Measurements from ENCODE around the gene PDXDC1.

DNA sequence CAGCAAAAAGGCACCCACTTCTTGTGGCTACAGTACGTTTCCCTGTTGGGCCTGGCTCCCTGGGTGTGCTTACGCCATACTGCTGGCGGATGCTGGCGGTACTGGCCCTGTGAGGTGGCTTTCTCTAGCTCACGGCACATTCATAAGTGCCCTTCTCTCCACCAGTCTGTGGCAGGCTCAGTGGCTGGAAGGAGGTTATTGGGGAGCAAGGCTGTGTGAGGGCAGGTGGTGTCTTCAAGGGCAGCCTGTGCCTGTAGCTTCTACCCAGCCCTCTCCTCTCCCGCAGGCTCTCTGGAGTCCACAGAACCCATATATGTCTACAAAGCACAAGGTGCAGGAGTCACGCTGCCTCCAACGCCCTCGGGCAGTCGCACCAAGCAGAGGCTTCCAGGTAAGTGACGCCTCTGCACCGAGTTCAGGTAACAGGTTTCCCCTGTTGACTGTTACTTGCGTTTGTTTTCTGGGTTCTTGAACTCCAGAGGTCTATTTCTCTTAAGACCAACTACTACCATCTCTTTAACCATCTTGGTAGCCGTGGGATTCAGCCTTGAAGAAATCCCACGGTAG is 60.4 kb downstream of the PDXDC1 start:
- TF ChIP-seq EZH2 (IDR thresholded peaks at IDR 0.05) = no peak
- no peak for TF ChIP-seq FOXP2 (optimal IDR thresholded peaks at IDR 0.05; ENCODE audit: control extremely low read depth, extremely low read length, insufficient read depth)
- no peak for TF ChIP-seq POLR2AphosphoS5 (IDR thresholded peaks at IDR 0.05; ENCODE audit: borderline replicate concordance, low read depth, low read length)

Data from SK-N-MC (cell line).